Measurements from ENCODE around the gene COX6A2.
A peak's percentile ranks its signal among the peaks of the same experiment; 100 is the strongest.

The COX6A2 gene

DNA sequence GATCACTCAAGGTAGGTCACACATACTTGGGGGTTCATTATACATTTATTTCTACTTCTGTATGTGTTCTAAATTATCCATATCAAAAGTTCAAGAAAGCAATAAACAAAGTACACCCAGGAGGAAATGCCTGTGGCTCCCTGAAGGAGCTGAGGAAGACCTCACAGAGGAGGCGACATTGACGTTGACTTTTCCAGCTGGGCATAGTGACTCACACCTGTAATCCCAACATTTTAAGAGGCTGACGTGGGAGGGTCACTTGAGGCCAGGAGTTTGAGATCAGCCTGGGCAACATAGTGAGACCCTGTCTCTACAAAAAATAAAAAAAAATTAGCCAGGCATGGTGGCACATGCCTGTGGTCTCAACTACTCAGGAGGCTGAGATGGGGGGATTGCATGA lies 18.7 kb downstream of the COX6A2 start:
- no peak for DNase-seq (ENCODE audit: low spot score)

DNA sequence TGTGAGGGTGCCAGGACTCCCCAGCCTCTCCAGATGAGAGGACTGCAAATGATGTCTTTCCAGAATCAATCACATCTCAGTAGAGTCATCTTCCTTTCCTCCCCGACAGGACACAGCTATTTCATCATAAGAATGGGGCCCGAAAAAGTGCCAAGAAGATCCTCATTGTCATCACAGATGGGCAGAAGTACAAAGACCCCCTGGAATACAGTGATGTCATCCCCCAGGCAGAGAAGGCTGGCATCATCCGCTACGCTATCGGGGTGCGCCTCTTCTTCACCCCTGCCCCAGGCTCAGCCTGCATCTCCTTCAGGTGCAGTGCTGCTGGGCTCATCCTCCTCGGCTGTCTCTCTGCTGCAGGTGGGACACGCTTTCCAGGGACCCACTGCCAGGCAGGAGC lies 20.8 kb downstream of the COX6A2 start:
- DNase-seq (ENCODE audit: low spot score) = no peak

- no peak for DNase-seq (ENCODE audit: low spot score)
Measured at GRCh38 chr16:31404353-31405064, 23.7 kb downstream of the COX6A2 start.

DNA sequence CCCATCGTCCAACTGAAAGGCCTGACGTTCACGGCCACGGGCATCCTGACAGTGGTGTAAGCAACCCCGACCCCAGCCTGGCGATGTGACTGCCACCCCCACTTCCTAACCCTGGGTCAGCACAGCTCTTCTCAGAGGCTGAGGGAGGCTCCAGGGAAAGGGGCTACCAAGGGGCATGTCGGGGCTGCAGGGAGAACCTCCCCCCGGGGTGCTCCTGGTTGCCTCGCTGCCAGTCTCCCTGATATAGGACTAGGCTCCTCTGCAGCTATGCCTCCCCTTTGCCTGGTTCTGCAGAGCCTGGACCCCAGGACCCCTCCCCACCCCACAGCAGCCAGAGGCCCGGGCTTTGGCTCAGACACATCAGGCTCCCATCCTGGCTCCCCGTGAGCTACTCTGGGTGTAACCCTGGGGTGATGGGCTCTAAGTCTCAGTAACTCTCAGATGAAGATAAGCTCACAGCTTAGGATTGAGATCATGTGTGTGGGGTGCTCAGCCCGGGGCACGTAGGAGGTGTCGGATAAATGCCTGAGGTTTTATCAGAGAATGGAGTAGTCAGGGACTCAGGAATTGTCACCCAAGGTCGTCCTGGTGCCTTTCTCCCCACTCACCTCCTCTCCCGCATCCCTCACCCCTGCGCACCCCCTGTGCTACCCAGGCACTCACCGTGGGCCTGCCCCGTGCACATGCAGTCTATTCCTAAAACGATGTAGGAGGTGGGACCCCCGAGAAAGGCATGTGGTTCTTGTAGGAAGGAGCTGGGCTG lies 24.4 kb downstream of the COX6A2 start:
- DNase-seq (ENCODE audit: low spot score) = no peak

- no peak for DNase-seq (ENCODE audit: low spot score)
Measured at GRCh38 chr16:31402687-31403086, 25.5 kb downstream of the COX6A2 start.

DNA sequence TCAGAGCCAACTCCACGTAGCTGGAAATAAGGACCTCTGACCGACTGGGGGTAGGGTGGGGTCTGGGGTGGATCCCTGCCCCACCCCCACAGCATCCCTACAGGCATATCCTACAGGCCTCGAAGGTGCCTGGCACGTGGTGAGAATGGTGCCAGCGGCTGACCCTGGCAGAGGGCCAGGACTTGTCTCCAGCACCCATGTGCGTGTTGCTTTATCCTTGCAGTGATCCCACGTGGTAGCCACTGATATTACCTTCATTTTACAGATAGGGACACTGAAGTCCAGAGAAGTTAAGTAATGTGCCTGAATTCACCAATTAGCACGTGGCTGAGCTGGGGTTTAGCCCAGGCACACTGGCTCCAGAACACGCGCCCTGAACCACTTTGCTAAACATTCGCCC lies 26.7 kb downstream of the COX6A2 start:
- DNase-seq (ENCODE audit: low spot score) = no peak

DNA sequence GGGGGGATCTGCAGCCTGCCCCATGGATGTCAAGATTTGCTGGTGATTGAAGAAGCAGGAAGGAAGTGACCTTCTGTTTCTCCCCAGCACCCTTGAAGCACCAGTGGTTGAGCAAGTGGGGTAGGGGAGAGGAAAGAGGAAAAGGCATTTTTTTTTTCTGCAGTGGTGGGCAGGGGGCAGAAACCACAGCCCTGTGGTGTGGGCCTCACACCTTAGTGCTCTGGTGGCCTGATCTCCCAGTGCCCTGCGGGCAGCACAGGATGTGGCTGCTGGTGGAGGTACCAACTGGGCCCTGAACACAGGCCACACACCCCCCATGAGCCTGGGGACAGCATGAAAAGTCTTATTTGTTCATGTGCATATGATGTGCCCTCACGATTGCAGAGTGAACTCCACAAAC lies 28.0 kb downstream of the COX6A2 start:
- DNase-seq (ENCODE audit: low spot score) = no peak

DNA sequence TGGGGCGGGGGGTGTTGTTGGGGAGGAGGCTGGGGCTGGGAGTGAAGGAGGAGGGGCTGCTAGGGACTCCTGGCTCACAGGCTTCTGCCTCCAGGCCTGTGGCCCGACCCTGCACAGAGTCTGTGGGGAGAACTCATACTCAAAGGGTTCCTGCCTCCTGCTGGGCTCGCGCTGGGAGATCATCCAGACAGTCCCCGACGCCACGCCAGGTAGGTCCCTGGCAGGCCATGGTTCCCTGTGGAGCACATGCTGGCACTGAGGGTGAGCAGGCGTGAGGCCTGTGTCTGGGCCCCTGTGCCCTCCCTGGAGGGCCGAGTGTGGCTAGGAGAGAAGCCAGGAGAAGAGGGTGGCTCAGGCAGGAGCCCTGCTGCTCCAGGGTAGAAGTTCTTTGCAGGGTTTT lies 30.5 kb downstream of the COX6A2 start:
- no peak for DNase-seq (ENCODE audit: low spot score)

DNA sequence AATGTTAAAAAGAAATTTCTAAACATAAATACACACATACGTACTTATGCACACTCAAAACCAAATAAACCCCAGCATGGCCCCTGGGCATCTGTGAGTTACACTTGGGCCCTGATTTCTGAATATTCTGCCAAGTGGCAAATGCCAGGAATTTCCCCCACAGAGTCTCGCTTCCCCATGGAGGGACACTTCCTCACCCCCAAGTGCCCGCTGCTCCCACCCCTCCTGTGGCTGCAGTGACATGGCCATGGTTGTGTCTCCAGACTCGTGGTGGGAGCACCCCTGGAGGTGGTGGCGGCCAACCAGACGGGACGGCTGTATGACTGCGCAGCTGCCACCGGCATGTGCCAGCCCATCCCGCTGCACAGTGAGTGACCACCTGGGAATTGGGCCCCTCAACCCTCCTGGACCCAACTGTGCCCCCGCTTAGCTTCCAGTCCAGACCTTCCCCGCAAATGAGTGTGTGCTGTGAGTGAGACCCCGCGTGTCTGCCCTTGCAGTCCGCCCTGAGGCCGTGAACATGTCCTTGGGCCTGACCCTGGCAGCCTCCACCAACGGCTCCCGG lies 31.0 kb downstream of the COX6A2 start:
- DNase-seq (ENCODE audit: low spot score) = no peak

DNA sequence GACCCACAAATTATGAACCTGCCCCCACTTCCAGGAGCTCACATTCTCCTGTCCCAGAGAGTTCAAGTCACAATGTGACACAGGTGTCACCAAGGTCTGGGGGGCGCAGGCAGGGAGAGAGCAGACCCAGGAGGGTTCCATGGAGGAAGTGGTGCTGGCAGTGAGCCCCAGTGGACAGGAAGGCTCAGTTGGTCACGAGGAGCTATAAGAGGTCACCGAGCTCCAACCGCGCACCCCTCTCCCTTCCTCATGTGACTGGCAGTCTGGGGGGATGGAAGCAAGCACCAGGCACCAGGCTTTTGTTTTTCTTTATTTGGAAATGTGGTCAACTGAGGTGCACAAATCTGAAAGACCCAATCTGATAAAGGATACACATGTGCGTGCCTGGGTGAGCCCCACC lies 32.5 kb downstream of the COX6A2 start:
- DNase-seq (ENCODE audit: low spot score) = no peak

GRCh38 chr16:31393056-31393455 lies 35.1 kb downstream of the COX6A2 start, which contains the start of gene ITGAD:
ITGAD (plus strand) TSS chr16:31393335; CDS start chr16:31393361, 26 bp downstream.
- no peak for DNase-seq (ENCODE audit: low spot score)

DNA sequence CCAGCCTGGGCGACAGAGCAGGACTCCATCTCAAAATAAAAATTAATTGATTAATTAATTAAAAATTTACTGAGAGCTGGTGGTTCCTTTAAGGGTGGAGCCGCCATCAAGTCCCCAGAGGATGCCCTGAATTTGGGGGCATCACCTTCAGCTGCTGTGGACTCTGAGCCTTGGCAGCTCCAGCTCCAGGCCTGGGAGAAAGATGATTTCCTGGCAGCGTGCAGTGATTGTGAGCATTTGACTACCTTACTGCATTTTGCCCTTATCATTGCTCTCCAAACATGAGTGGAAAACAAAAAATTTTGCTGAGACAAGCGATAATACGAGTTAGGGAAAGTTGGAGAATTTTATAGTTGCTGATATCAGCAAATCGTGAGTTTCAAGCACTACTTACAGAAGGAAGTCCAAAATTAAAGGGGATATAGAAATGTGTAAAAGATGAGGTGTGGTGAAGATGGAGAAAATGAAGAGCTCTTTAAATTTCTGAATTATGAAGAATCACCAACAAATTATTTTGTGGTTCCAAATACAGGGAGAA lies 37.6 kb downstream of the COX6A2 start:
- no peak for DNase-seq (ENCODE audit: low spot score)

- no peak for DNase-seq (ENCODE audit: low spot score)
Measured at GRCh38 chr16:31388535-31388934, 39.6 kb downstream of the COX6A2 start.

DNA sequence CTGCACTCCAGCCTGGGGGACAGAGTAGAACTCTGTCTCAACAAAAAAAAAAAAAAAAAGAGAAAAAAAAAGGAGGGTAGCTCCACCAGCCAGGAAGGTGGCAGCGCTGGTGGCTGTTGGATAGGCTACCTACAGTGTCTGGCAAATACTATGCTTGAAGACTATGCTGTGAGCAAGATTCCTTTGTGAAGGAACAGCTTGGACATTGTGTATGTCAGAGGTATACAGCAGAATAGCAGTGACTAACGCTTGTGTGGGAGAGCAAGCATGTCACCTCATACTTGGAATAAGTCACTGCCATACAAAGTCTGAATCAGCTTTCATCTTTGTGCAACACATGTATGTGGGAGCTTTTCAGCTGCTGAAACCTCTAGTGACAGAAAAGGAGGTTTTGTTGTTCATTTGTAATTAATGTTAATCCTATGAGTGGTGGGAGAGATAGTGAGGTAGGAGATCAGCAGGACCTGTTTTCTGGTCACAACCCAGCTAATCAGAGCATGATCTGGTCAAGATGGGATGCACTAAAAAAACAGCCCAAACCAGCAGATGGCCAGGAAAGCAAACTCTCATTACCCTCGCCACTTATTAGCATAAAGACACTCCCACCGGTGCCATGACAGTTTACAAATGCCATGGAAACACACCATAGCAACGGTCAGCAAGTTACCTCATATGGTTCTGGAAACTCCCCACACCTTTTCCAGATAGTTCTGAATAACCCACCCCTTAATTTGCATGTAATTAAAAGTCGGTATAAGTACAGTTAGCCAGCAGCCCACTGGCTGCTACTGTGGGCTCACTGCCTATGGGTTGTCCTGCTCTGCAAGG lies 41.8 kb downstream of the COX6A2 start:
- peak; percentile 94 for DNase-seq (ENCODE audit: low spot score)

DNA sequence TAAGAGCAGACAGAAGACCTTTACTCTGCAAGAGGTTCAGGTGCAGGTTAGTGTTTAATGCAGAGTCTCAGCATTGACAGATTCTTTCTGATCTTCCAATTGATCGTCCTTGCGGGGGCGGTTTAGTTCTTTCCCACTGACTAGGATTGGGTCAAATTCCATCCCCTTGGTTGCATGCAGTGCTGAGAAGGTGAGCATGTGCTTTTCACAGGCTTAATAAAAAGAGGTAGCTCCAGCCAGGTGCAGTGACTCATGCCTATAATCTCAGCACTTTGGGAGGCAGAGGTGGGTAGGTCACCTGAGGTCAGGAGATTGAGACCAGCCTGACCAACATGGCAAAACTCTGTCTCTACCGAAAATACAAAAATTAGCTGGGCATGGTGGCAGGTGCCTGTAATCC lies 42.5 kb downstream of the COX6A2 start:
- DNase-seq (ENCODE audit: low spot score) = no peak

DNA sequence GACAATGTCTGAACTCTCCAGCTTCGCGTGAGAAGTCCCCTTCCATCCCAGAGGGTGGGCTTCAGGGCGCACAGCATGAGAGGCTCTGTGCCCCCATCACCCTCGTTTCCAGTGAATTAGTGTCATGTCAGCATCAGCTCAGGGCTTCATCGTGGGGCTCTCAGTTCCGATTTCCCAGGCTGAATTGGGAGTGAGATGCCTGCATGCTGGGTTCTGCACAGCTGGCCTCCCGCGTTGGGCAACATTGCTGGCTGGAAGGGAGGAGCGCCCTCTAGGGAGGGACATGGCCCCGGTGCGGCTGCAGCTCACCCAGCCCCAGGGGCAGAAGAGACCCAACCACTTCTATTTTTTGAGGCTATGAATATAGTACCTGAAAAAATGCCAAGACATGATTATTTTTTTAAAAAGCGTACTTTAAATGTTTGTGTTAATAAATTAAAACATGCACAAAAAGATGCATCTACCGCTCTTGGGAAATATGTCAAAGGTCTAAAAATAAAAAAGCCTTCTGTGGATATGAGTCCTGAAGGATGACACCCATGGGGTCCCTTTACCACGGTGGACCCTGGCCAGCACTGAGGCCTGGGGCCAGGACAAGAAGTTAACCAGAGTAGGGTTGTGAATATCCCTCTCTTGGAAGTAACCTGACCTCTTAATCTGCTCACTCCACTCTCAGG lies 45.5 kb downstream of the COX6A2 start:
- DNase-seq (ENCODE audit: low spot score) = peak; percentile 71

DNA sequence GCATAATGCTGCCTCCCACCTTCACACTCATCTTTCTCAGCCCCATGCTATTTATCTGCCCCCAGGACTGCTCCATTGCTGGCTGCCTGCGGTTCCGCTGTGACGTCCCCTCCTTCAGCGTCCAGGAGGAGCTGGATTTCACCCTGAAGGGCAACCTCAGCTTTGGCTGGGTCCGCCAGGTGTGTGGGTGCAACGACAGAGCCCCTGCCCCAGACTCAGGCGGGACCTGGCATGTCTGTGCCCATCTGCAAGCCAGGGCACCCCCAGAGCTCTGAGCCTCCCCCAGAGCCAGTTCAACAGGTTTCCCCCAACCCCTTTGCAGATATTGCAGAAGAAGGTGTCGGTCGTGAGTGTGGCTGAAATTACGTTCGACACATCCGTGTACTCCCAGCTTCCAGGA lies 48.0 kb downstream of the COX6A2 start:
- DNase-seq (ENCODE audit: low spot score) = no peak

Data from NAMALWA (cell line).